Nucleus accumbens (tissue), 56 donors: ENCODE data around the gene PTPRK.
A peak's percentile ranks its signal among the peaks of the same experiment; 100 is the strongest.

Experiments
- DNase-seq, 56 donors: peaks; one replicate each; lab custom pipeline; 2025; lab: John Stamatoyannopoulos, UW

Gene PTPRK

GRCh38 chr6:127920804-127921203 is 599.6 kb downstream of the PTPRK start:
- DNase-seq = peak in 2 of 56 donors; percentile 3 to 4
